DMS 273 treated with DMSO at 0.1 percent for 48 hours (cell line): Measurements from ENCODE around the gene SF3B5.
"Not testable (repeated sequence)": the region's sequence is repeated elsewhere in the genome, so short reads cannot be mapped to it uniquely, and the experiment has no call there.

ENCODE experiments used
- DNase-seq: peaks from one replicate; lab custom pipeline; 2025; lab: John Stamatoyannopoulos, UW

Gene SF3B5

DNA sequence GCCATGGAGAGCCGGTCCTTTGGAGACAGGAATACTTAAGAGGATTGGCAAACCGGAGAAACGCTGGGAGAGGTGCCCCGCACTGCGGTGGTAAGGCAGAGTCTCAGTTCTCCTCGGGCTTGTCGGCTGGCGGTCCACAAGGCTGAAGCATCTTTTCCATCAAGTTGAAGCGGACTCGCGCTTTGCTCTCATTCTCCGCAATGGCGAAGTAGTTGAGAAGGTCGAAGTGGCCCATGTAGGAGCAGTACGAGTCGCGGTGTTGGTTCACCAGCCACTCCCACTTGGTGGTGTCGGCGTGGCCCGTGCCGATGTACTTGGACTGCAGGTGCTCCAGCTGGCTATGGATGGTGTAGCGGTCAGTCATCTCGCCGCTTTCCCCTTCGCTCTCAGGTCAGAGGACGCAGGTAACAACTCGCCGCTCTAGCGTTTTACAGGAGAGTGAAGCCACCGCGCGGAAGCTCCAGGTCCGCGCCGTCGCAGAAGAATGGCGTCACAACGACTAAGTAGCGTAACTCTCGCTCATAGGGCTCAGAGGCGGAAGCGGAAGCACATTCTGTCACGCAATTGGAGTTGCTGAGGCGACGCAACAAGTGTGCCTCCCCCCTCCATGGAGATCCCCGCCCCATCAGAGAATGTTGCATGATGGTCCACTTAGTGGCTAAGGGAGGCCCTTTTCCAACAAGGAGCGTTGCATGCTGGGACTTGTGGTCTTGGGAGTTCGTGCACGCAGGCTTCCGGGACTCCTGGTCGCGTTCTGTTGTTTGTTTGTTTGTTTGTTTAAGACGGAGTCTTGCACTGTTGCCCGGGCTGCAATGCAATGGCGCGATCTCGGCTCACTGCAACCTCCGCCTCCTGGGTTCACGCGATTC lies at the start of gene SF3B5:
Gene SF3B5, minus strand, starts transcription at position 440 of the 869 bp plus-strand sequence. Its CDS starts 76 bp downstream, at position 364.
- DNase-seq = peak; percentile 98

DNA sequence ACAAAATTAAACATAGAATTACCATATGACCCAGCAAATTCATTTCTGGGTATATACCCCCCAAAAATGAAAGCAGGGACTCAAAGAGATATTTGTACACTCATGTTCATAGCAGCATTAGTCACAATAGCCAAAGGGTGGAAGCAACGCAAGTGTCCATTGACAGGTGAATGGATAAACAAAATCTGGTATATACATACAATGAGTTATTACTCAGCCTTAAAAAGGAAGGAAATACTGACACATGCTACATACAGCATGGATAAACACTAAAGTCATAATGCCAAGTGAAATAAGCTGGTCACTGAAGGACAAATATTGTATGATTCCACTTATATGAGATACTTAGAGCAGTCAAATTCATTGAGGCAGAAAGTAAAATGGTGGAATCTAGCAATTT lies 49.6 kb upstream of the SF3B5 start:
- DNase-seq = no peak

DNA sequence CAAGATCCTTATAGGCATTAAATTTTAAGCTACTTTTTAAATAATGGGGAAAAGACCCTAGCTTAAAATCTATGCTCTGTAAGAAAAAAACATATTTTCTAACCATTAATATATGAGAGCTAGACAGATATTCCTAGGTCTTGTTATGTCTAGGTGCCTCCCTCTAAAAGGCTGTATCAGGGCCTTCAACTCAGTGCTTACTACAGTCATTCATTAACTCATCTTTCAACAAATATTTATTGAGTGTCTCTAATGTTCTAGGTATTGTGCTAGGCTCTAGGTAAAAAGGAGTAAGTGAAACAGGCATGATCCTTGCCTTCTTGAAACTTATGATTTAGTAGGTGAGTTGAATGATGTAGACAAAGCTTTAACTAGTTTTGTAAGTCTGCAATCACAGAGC lies 48.5 kb upstream of the SF3B5 start:
- DNase-seq = no peak

DNA sequence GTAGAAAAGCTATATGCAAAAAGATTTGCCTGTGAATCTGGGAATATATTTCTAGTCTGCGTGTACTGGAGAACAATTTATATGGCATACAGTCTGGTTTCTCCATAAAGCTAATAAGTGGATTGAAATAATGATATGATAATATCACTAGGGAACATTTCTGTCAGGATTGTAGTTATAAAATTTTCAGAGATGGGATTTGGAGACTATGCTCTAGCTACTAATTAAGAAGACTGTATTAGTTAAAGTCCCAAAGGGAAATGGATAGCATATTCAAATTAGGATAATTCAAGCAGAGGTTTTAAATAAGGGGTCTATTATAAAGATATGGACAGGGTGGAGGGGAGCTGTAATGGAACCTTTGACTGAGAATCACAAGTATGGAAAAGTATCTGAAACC lies 47.7 kb upstream of the SF3B5 start:
- DNase-seq = no peak

DNA sequence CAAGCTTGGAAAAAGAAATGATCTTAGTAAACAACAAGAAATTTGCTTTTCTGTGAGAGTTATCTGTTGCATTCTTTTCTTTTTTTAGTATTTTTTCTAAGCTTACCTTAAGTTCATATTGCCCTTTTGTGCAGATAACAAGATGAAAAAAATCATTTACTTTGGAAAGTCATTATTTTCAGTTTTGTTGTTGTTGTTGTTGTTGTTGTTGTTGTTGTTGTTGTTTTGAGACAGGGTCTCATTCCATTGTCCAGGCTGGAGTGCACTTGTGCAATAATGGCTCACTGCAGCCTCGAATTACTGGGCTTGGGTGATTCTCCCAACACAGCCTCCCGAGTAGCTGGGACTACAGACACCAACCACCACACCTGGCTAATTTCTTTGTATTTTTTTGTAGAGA lies 46.1 kb upstream of the SF3B5 start:
- no peak for DNase-seq

DNA sequence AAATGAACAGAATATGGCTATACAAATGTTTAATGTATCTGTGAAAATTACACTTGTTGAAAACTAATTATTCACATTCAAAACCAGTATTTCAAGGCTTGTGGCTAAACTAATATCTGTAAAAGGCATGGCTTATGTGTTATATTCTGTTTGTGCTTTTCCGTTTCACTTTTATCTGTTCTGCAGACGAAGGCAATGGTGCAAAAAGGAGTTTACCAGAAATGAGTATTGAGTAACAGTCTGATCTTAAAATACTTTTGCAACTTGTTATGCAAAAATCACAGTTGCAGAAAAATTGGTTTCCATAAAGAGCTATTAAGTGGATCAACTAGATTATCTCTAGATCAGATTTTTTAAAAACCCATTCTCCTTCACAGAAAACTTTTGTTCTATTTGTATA lies 45.5 kb upstream of the SF3B5 start:
- no peak for DNase-seq

DNA sequence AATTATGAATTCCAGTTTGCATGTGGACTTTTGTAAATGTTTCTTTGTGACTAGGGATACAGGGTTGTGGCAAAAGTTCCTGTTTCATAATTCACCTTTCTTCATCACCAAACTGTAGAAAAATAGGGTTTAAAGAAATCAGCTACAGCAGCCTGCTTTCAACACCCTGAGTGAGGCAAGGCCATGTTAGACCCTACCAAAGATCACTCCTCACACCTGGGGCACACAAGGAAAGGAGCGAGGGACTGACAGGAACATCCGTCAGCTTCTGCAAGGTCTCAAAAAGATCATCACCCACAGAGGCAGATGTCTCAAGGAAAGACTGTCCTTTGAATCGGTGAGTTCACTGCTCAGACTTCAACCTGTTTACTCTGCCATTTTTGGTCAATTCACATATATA lies 44.4 kb upstream of the SF3B5 start:
- no peak for DNase-seq

DNA sequence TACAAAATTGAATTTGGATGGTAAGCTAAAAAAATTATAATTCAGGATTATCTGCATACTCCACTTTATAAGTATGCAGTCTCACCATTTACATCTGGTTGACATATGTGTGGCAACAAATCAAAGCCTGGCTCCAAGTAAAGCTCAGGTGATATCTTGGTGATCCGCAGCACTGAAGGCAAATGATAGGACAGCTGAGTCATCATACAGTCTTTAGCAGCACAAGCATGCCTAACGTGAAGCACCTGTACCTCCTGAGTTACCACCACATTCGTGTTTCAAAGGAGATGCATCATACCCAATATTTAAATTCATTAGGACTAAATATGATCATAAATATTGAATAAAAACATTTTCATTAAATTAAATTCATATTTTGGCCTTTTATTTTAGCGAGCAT lies 43.2 kb upstream of the SF3B5 start:
- no peak for DNase-seq

DNA sequence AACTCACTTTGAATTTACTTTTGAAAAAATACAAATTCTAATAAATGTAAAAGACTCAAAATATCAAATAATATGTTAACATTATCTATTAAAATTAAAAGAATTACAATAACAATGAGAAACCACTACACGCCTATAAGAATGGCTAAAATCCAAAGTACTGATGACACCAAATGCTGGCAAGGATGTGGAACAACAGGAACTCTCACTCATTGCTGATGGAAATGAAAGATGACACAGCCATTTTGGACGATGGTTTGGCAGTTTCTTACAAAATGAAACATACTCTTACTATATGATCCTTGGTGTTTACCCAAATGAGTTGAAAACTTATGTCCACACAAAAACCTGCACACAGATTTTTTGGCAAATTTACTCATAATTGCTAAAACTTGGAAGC lies 39.4 kb upstream of the SF3B5 start:
- DNase-seq = no peak

DNA sequence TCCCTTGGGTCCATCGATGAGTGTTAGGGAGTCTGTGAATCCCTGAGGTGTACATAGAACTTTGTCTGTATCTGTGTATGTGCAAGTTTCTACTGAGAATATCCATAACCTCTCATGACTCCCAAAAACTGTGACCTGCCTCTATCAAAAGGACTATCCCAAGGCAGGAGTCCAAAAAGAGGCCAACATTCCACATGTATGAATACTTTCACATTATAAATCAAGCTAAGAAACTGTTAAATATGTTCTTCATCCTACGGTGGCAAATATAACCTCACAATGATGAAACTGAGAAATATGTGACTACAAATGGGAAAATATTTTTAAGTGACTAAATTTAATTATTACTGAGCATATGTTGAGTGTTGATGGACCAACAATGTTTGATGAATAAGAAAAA lies 38.8 kb upstream of the SF3B5 start:
- no peak for DNase-seq

DNA sequence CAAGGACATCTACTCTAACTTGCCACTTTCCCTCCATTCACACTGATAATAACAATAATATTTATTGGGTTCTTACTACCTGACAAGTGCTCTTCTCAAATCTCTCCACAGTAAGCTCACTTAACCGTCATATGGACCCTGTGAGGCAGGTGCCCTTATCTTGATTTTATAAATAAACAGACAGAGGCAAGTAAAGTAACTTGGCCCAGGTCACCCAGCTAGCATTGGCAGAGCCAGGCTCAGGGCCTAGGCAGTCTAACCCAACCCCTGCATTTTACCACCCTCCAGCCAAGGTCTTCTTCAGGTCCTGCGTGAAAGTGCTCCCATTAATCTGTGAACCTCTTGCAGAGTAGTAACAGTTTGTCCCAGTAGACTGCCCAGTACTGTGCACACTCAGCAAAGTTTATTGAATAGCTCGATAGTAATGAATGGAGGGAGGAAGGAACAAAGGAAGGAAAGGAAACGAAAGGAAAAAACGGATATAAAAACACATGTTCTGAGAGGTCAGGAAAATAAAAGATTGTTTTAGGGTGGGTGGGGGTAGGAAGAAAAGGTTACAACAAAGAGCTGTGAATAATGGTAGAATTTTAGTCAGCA lies 38.0 kb upstream of the SF3B5 start:
- no peak for DNase-seq

DNA sequence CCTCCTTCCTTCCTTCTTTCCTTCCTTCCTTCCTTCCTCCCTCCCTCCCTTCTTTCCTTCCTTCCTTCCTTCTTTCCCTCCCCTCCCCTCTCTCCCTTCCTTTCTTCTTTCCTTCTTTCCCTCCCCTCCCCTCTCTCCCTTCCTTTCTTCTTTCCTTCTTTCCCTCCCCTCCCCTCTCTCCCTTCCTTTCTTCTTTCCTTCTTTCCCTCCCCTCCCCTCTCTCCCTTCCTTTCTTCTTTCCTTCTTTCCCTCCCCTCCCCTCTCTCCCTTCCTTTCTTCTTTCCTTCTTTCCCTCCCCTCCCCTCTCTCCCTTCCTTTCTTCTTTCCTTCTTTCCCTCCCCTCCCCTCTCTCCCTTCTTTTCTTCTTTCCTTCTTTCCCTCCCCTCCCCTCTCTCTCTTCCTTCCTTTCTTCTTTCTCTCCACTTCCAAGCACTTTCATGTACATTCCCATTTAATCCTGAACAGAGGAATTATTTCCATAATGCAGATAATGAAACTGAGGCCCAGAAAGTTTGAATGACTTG lies 36.9 kb upstream of the SF3B5 start:
- not testable (repeated sequence) for DNase-seq

DNA sequence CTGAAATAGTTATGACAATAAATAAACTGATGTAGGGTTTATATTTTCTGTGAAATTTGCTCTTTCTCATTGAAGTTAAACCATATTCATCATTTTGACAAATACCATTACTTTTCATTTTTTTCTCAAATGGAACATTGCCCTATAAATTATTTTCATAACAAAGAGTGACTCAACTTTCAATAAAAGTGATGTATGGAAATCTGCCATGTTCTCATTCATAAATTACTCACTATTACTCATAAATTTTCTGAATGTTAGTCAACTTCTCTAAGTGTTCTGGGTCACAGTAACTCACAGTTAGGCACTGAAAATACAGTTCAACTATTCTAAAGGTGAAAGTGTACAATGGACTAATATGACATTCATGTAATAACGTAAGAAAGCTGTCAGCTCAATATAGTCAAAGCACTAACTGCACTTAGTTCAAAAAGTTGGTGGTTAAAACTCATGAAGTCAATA lies 35.9 kb upstream of the SF3B5 start:
- DNase-seq = no peak

DNA sequence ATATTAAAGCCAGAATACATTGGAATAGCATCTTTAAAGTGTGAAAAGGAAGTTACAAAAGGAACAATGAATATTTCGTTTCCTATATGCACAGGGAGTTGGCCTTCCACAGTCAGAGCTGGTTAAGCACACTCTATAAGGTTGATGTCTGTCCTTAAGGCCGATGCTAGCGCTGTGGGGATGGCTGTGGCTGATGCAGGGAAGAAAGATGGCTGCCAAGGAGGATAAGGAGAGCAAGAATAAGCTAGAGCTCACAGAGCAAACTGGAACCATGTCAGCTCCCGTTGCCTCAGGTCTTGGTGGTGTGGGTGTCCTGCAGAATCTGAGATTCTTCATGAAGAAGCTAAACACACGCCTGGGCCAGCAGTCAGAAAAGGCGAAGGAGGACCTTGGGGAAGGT lies 34.1 kb upstream of the SF3B5 start:
- DNase-seq = no peak

DNA sequence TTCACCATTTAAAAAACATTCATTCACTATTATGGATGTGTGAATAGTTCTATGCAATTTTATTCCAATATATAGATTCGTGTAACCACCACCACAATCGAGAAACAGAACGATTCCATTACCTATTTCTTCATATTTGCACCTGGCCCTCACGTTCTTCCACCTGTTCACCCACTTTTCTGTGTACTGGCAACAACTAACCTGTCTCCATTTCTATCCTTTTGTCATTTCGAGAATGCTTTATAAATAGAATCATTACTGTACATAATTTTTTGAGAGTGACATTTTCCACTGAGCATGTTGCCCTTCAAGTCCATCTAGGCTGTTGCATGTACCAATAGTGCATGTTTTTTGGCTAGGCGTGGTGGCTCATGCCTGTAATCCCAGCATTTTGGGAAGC lies 31.7 kb upstream of the SF3B5 start:
- no peak for DNase-seq

DNA sequence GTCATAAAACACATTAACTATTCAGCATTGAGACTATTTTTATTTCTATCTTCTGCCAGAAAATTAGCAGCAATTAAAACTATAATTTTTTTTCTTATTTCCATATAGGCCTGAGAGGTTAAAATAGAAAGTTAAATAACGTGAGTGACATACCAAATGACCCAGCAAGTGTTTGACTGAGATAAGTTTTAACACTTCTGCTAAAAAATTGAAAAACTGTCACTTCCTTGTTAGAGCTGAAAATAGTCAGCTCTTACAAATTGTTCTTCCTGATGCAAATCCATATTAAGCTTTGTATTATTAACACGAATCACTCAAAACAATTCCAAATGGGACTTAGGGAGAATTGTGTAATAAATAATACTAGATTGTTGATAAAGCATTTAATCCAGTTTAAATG lies 28.5 kb upstream of the SF3B5 start:
- DNase-seq = no peak

DNA sequence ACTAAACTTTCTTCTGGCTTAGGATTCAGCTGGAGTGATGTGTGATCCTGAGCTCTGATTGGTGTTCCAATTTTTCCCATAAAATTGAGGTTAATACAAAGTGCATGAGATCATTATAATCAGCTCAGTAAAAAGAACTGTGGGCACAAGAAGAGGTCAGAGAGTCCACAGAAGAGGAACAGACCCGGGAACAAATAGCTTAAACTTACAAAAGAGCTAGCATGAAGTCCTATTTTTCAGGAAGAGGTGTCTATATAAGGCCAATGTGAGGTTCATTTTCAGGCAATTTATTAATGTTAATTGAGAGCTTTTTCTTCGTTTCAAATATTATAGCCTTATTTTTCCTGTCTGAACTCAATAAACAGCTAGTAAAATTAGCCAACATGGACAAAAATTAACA lies 28.0 kb upstream of the SF3B5 start:
- DNase-seq = no peak

DNA sequence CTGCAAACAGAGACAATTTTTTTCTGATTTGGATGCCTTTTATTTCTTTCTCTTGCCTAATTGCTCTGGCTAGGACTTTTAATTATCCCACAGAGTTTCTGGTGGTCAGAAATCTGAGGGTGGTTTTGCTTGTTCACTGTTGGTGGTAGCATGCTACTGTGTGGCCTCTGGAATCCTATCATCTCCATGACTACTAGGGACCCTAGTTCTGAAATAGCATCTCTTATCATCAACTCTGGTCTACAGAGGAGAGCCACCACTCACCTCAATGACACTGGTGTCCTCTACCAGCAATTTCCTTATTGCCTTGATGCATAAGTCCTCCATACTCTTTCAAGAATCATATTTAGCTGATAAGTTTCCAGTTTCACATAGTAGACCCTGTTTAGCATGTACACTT lies 27.5 kb upstream of the SF3B5 start:
- no peak for DNase-seq

DNA sequence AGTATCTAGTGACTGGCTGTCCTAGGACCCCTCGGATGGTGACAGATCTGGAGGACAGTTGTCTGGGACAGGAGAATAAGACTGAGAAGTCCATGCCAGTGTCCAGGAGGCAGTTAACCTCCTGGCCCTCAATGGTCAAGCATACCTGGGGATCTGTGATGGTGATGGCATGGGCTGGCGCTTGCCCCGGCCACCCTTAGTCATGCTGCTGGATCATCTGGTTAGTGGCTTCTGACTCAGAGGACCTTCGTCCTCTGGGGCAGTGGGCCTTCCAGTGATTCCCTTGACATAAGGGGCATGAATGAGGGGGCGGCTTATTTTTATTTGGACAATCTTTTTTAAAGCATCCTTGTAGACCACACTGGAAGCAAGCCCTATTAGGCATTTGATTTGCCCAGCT lies 24.0 kb upstream of the SF3B5 start:
- no peak for DNase-seq

DNA sequence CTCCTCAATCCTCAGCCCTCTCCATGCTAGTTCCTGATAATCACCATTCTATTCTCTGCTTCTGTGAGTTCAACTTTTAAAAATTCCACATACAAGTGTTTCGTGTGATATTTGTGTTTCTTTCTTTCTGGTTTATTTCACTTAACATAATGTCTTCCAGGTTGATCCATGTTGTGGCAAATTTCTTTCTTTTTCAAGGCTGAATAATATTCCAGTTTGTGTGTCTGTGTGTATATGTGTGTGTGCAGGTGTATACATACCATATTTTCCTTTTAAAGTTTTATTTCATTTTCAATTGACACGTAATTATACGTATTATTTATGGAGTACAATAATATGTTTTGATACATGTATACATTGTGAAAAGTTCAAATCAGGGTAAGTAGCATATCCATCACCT lies 19.8 kb upstream of the SF3B5 start:
- DNase-seq = no peak

DNA sequence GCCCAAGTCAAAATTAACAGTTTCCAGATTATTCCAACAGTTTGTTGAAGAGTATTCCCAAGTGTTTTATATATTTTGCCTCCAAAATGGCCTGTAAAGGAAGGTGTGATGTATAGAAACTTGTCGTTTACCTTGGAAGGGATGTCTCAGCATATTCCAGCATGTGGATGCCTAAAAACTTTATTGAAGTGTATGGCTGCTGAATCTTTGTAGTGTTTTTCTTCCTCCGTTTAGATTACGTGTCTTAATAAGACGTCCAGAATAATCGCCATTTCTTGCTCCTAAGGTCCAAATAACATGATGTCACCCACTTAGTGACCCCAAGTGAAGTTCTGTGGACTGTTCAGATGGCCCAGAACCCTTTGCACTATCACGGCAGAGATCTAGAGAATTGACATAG lies 18.0 kb upstream of the SF3B5 start:
- DNase-seq = no peak

DNA sequence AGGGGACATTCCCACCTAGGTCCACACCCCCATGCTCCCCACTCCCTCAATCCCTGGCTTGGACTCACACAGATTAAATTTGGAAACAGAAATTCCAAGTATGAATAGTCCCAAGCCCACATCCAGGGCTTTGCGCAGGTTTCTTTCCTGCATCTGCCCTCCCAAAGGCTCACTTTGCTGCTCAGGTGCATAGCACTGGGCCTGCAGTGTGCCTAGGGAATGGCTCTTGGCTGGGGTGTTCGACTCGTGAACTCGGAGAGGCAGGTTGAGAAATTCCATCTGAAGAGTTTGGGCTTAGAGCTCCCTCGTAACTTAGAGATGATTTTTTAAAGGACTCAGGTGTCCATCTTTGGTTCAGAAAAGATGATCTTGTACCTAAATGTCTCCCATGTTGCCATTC lies 14.8 kb upstream of the SF3B5 start:
- no peak for DNase-seq

DNA sequence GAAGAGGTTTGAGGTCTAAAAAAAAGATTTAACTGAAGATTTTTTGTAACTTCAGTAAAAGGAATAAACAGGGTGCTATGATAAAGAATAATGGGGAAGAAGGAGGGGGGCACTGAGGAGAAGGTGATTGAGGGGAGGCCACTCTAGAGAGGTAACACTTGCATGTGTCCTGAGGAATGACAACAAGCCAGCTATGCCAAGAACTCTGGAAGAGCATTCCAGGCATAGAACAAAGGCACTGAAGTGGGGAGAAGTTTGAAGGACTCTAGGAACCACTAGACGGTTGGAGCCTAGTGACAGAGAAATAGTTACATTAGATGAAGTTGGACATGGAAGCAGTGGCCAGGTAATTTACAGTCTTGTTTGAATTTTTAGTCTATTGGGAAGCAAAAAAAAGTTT lies 10.8 kb upstream of the SF3B5 start:
- no peak for DNase-seq
